ENCODE results near the gene RALGPS1.

Gene RALGPS1

GRCh38 chr9:127224883-127225739, 310.5 kb downstream of the RALGPS1 start:
- H3K4me3 ChIP-seq (ENCODE audit: low read depth, low read length) = peak overlapping the region; percentile 64
- ChIA-PET CTCF (interaction anchor here (0.5 to 2.5 kb wide), 10 partner anchors 9 to 218 kb away, joined by 3 to 16 read pairs (median 4); no protein-coding TSS in a partner anchor), POLR2A (interaction anchor here (0.6 to 2.8 kb wide), 27 partner anchors 10 to 898 kb away, joined by 3 to 35 read pairs (median 4); partner anchors contain the start of genes LRSAM1, RPL12, SLC2A8 and TOR2A)
- H3K9me3 ChIP-seq (ENCODE audit: control insufficient read depth, insufficient read depth, low read depth, low read length) = no peaks in the 10 kb centered on the region
- peak overlapping the region; percentile 59; the same call in 1 of the 2 replicates for H3K27ac ChIP-seq (ENCODE audit: extremely low read depth, low read depth, low read length)
- H3K4me1 ChIP-seq (ENCODE audit: control insufficient read depth, insufficient read depth, low read length) = no peaks in the 10 kb centered on the region
- H3K36me3 ChIP-seq (ENCODE audit: control insufficient read depth in 2 of 2, insufficient read depth in 1 of 2, low read length in 2 of 2) = no peaks in the 10 kb centered on the region
- TF ChIP-seq ZNF280C (tag by site-specific recombination; IDR thresholded peaks at IDR 0.05) (no peak), ZNF549 (tag by site-specific recombination; IDR thresholded peaks at IDR 0.05) (no peak), SP3 (tag by site-specific recombination; IDR thresholded peaks at IDR 0.05) (0 out of 2 replicates have a peak, but pooled peaks have one; percentile 24), ZNF768 (tag by site-specific recombination; IDR thresholded peaks at IDR 0.05) (no peak), ZNF777 (tag by site-specific recombination; IDR thresholded peaks at IDR 0.05; ENCODE audit: borderline replicate concordance) (no peak), ELK4 (IDR thresholded peaks at IDR 0.05; ENCODE audit: borderline replicate concordance, low read depth, low read length) (no peak), ZBTB1 (tag by site-specific recombination; IDR thresholded peaks at IDR 0.05) (no peak), ZBTB44 (tag by site-specific recombination; IDR thresholded peaks at IDR 0.05) (no peak), ZNF561 (tag by site-specific recombination; IDR thresholded peaks at IDR 0.05; ENCODE audit: borderline replicate concordance) (no peak), ZBTB20 (tag by site-specific recombination; IDR thresholded peaks at IDR 0.05) (no peak), INSM2 (tag by site-specific recombination; IDR thresholded peaks at IDR 0.05) (no peak), ZNF211 (tag by site-specific recombination; IDR thresholded peaks at IDR 0.05; ENCODE audit: low read depth) (no peak), ZNF624 (tag by site-specific recombination; IDR thresholded peaks at IDR 0.05) (no peak), ZNF560 (tag by site-specific recombination; IDR thresholded peaks at IDR 0.05; ENCODE audit: borderline replicate concordance) (no peak), ZNF18 (tag by site-specific recombination; IDR thresholded peaks at IDR 0.05) (no peak), ZNF792 (tag by site-specific recombination; IDR thresholded peaks at IDR 0.05) (no peak), KLF8 (tag by site-specific recombination; IDR thresholded peaks at IDR 0.05) (peak; percentile 73; the same call in 1 of the 2 replicates), ZFHX2 (tag by site-specific recombination; conservative IDR thresholded peaks at IDR 0.05) (peak; percentile 86), ZNF76 (tag by site-specific recombination; IDR thresholded peaks at IDR 0.05; ENCODE audit: borderline replicate concordance, low read depth) (peak; percentile 56; the same call in 1 of the 2 replicates), ZNF449 (tag by site-specific recombination; IDR thresholded peaks at IDR 0.05) (0 out of 2 replicates have a peak, but pooled peaks have one; percentile 17), ZFP3 (tag by site-specific recombination; IDR thresholded peaks at IDR 0.05; ENCODE audit: low read depth) (no peak), ZNF184 (tag by site-specific recombination; IDR thresholded peaks at IDR 0.05) (no peak), ZNF121 (tag by site-specific recombination; IDR thresholded peaks at IDR 0.05) (no peak)
